SK-N-SH (cell line): Measurements from ENCODE around the gene ABCC11. TPM values are rescaled to one million over a fixed set of nuclear protein-coding genes. Genes with fewer than 3 reads are reported as not detected.

ENCODE experiments used
- CTCF ChIA-PET: fragments of 300-600, 350-600 bp; formaldehyde crosslinking; extraction: SDS; loops from one replicate; lab custom pipeline; 2021; lab: Yijun Ruan, JAX
- POLR2A ChIA-PET: fragments of 350-600 bp; sonication (Branson Sonifier 250); formaldehyde crosslinking; extraction: SDS; loops from one replicate; lab custom pipeline; 2020; ENCODE audit warnings: antibody characterized with exemption, inconsistent platforms; lab: Yijun Ruan, JAX
- DNase-seq: peaks from one replicate; pipeline ENCODE4 v3.0.0; 2012
- H2AFZ ChIP-seq: fragments of 200-600 bp; sonication (generic); 2 replicates; pipeline ENCODE4 v1.8.1; 2016; ENCODE audit warnings: antibody characterized with exemption, mild to moderate bottlenecking, low read depth
- H3F3A ChIP-seq: fragments of 200-600 bp; sonication (generic); replicated peaks from 2 replicates; pipeline ENCODE3; 2016; ENCODE audit warnings: antibody characterized with exemption, mild to moderate bottlenecking; ENCODE audit not compliant: insufficient read depth
- H3K27ac ChIP-seq, 2 experiments: fragments of 200-500 bp in 1 of 2; fragments of 200-600 bp in 1 of 2; sonication (Bioruptor generic) in 1 of 2; sonication (generic), shearing (Covaris generic) in 1 of 2; 2 replicates each; pipeline versions ENCODE4 v1.5.1 to v1.6.1; 2014 to 2016; ENCODE audit warnings: low read depth in 2 of 2, inconsistent platforms in 1 of 2, low read length in 1 of 2, mild to moderate bottlenecking in 1 of 2, mixed read lengths in 1 of 2
- H3K27me3 ChIP-seq: fragments of 200-600 bp; sonication (generic), shearing (Covaris generic); 2 replicates; pipeline ENCODE4 v1.6.1; 2016; ENCODE audit warnings: mixed run types; ENCODE audit not compliant: insufficient read depth
- H3K36me3 ChIP-seq, 2 experiments: fragments of 200-500 bp in 1 of 2; fragments of 200-600 bp in 1 of 2; sonication (Bioruptor generic) in 1 of 2; sonication (generic) in 1 of 2; replicated peaks in 1 of 2; 2 replicates each; pipeline versions ENCODE3 to v1.5.1; 2014 to 2016; ENCODE audit warnings: low read length in 1 of 2, mild to moderate bottlenecking in 1 of 2; ENCODE audit not compliant: insufficient read depth in 2 of 2, control insufficient read depth in 1 of 2
- H3K4me1 ChIP-seq, 2 experiments: fragments of 200-500 bp in 1 of 2; fragments of 200-600 bp in 1 of 2; sonication (Bioruptor generic) in 1 of 2; sonication (generic), shearing (Covaris generic) in 1 of 2; 2 replicates each; pipeline versions ENCODE4 v1.5.1 to v1.6.1; 2014 to 2016; ENCODE audit warnings: low read depth in 1 of 2, low read length in 1 of 2, mixed run types in 1 of 2; ENCODE audit not compliant: insufficient read depth in 2 of 2, control insufficient read depth in 1 of 2
- H3K4me2 ChIP-seq: fragments of 200-600 bp; sonication (generic), shearing (Covaris generic); 2 replicates; pipeline ENCODE4 v1.6.1; 2017; ENCODE audit warnings: mixed run types
- H3K4me3 ChIP-seq, 2 experiments: fragments of 200-500 bp in 1 of 2; fragments of 200-600 bp in 1 of 2; sonication (Bioruptor generic) in 1 of 2; sonication (generic), shearing (Covaris generic) in 1 of 2; 2 replicates each; pipeline versions ENCODE4 v1.5.1 to v1.8.1; 2014 to 2016; ENCODE audit warnings: low read depth in 2 of 2, inconsistent platforms in 1 of 2, low read length in 1 of 2, mild to moderate bottlenecking in 1 of 2, mixed read lengths in 1 of 2, moderate library complexity in 1 of 2
- H3K79me2 ChIP-seq: fragments of 200-600 bp; sonication (generic); 2 replicates; pipeline ENCODE4 v1.8.1; 2017; ENCODE audit warnings: mild to moderate bottlenecking; ENCODE audit not compliant: insufficient read depth
- H3K9ac ChIP-seq: fragments of 200-600 bp; sonication (generic); 2 replicates; pipeline ENCODE4 v1.6.1; 2017; ENCODE audit warnings: mixed run types
- H3K9me2 ChIP-seq: fragments of 200-600 bp; sonication (generic); 2 replicates; pipeline ENCODE4 v1.6.1; 2017; ENCODE audit warnings: mixed run types
- H3K9me3 ChIP-seq: fragments of 200-600 bp; sonication (generic); 2 replicates; pipeline ENCODE4 v1.6.1; 2017; ENCODE audit warnings: mixed run types, mild to moderate bottlenecking, moderate library complexity
- H4K20me1 ChIP-seq: fragments of 200-600 bp; sonication (generic); 2 replicates; pipeline ENCODE4 v1.6.1; 2017; ENCODE audit warnings: mild to moderate bottlenecking, mixed run types; ENCODE audit not compliant: insufficient read depth
- CTCF ChIP-seq: fragments of 200-600 bp; sonication (generic); IDR thresholded peaks from 2 replicates; pipeline ENCODE4 v1.6.1; 2017; ENCODE audit warnings: antibody characterized with exemption, mild to moderate bottlenecking, moderate library complexity
- ELF1 ChIP-seq: IDR thresholded peaks from 2 replicates; pipeline ENCODE4 v1.4.0; 2012
- EP300 ChIP-seq, 2 experiments: IDR thresholded peaks; 2 replicates each; pipeline versions ENCODE4 v1.4.0 to v1.6.1; 2012; ENCODE audit warnings: borderline replicate concordance in 1 of 2, low read depth in 1 of 2, low read length in 1 of 2
- EZH2phosphoT487 ChIP-seq: fragments of 200-600 bp; sonication (generic); IDR thresholded peaks from 2 replicates; pipeline ENCODE4 v1.6.1; 2017; ENCODE audit warnings: low read depth, mixed run types, mild to moderate bottlenecking, antibody characterized with exemption, moderate library complexity, borderline replicate concordance
- FOXM1 ChIP-seq: IDR thresholded peaks from 2 replicates; pipeline ENCODE4 v1.4.0; 2012; ENCODE audit warnings: low read depth, mild to moderate bottlenecking
- GABPA ChIP-seq: IDR thresholded peaks from 2 replicates; pipeline ENCODE4 v1.4.0; 2012; ENCODE audit warnings: low read depth, mild to moderate bottlenecking
- JUND ChIP-seq: IDR thresholded peaks from 2 replicates; pipeline ENCODE4 v1.4.0; 2012
- MEF2A ChIP-seq: IDR thresholded peaks from 2 replicates; pipeline ENCODE4 v1.4.0; 2012; ENCODE audit warnings: low read depth, borderline replicate concordance
- NFIC ChIP-seq: IDR thresholded peaks from 2 replicates; pipeline ENCODE4 v1.4.0; 2012; ENCODE audit warnings: borderline replicate concordance
- NRF1 ChIP-seq: IDR thresholded peaks from 2 replicates; pipeline ENCODE4 v1.6.1; 2012; ENCODE audit warnings: low read depth, mild to moderate bottlenecking, low read length
- PBX3 ChIP-seq: IDR thresholded peaks from 2 replicates; pipeline ENCODE4; 2012
- POLR2AphosphoS5 ChIP-seq: IDR thresholded peaks from 2 replicates; pipeline ENCODE4 v1.6.1; 2012; ENCODE audit warnings: low read depth, low read length
- RXRA ChIP-seq: IDR thresholded peaks from 2 replicates; pipeline ENCODE4 v1.4.0; 2012; ENCODE audit warnings: low read depth, mild to moderate bottlenecking, borderline replicate concordance
- SMC3 ChIP-seq: IDR thresholded peaks from 2 replicates; pipeline ENCODE4 v1.6.1; 2012; ENCODE audit warnings: low read depth, low read length, improper control_type of control experiment
- TCF12 ChIP-seq: IDR thresholded peaks from 2 replicates; pipeline ENCODE4 v1.4.0; 2012
- TEAD4 ChIP-seq: IDR thresholded peaks from 2 replicates; pipeline ENCODE4 v1.4.0; 2012; ENCODE audit warnings: mild to moderate bottlenecking, borderline replicate concordance; ENCODE audit not compliant: insufficient read depth
- USF2 ChIP-seq: fragments of 150-350 bp; IDR thresholded peaks from 2 replicates; pipeline ENCODE4 v1.6.1; 2017; ENCODE audit warnings: antibody characterized with exemption, low read length, low read depth, borderline replicate concordance
- YY1 ChIP-seq: IDR thresholded peaks from 2 replicates; pipeline ENCODE4 v1.4.0; 2012; ENCODE audit warnings: low read depth, mild to moderate bottlenecking
- WGBS: methylation state at CpG from one replicate; pipeline ENCODE4 v1.1.6; 2017; ENCODE audit warnings: low lambda C conversion rate; 5-methylcytosine and 5-hydroxymethylcytosine counted together
- polyA plus RNA-seq, 3 experiments: library from polyadenylated mRNA; depleted of rRNA; stranded (reverse); fragments of >200 nt; gene quantifications; 2 replicates each; pipeline ENCODE4 v1.2.3, GENCODE V29; 2012
- TF ChIP-seq, protein P1 (sequence below): IDR thresholded peaks from 2 replicates; pipeline ENCODE4 v1.4.0; 2012; ENCODE audit warnings: low read depth, borderline replicate concordance

ABCC11 gene
- polyA plus RNA-seq, 1 of the 3 experiments (the other 2 are of a cell fraction): 0.07 TPM

DNA sequence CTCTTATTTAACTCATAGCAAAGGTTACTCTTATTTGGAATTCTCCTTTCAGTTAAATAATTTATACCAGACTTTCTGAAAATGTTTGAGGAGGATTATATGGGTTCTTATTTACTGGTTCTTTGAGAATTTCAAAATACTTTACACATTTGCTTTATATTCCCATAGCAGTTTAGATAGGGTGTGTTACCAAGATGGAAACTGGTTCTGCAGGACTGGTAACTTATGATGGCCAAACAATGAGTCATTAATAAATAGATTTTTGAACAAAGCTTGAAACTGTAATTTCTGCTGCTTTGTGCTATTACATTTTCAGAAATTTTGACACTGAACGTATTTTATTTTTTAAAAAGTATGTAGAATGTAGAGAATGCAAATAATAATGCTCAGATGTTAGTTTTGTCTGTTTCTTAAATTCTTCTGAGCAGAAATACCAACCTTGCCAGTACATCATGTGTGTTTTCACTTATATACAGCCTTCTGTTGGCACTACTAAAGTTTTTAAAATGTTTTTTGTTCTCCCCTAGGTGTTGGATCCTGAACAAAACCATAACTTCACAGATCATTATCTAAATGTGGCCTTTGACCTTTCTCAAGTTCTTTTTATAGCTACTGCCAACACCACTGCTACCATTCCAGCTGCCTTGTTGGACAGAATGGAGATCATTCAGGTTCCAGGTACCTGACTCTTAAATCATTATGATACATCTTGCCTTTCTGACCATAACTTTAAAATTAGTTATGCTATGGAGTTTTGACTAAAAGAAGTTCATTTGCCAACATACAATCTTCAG lies 48.3 kb upstream of the ABCC11 start:
- TF ChIP-seq POLR2AphosphoS5 (no peak), YY1 (no peak), TEAD4 (no peak), MEF2A (no peak), CTCF (no peak), NRF1 (no peak), USF2 (no peak), JUND (no peak), EZH2phosphoT487 (no peak), GABPA (no peak), EP300 (IDR thresholded peaks at IDR 0.05; ENCODE audit: borderline replicate concordance in 1 of 2, low read depth in 1 of 2, low read length in 1 of 2) (no peak), TCF12 (no peak), PBX3 (no peak), ELF1 (no peak), SMC3 (no peak), FOXM1 (no peak), RXRA (no peak), NFIC (no peak)
- TF ChIP-seq, protein P1, sequence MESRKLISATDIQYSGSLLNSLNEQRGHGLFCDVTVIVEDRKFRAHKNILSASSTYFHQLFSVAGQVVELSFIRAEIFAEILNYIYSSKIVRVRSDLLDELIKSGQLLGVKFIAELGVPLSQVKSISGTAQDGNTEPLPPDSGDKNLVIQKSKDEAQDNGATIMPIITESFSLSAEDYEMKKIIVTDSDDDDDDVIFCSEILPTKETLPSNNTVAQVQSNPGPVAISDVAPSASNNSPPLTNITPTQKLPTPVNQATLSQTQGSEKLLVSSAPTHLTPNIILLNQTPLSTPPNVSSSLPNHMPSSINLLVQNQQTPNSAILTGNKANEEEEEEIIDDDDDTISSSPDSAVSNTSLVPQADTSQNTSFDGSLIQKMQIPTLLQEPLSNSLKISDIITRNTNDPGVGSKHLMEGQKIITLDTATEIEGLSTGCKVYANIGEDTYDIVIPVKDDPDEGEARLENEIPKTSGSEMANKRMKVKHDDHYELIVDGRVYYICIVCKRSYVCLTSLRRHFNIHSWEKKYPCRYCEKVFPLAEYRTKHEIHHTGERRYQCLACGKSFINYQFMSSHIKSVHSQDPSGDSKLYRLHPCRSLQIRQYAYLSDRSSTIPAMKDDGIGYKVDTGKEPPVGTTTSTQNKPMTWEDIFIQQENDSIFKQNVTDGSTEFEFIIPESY: no peak
- TF ChIP-seq, all 33 proteins: peak for 0
- H3K9ac ChIP-seq: no peak overlapping the region
- 96% methylated on average over 1 of the region's 1 CpG for WGBS
- DNase-seq: no peak
- H3K9me3 ChIP-seq: no peaks in the 10 kb centered on the region
- no peaks in the 10 kb centered on the region for H3K9me2 ChIP-seq
- H2AFZ ChIP-seq: no peak overlapping the region
- H3K27me3 ChIP-seq: no peaks in the 10 kb centered on the region
- H4K20me1 ChIP-seq: no peaks in the 10 kb centered on the region
- no peak overlapping the region for H3K4me2 ChIP-seq
- no peaks in the 10 kb centered on the region for H3K79me2 ChIP-seq
- no peaks in the 10 kb centered on the region for H3K4me1 ChIP-seq
- H3K27ac ChIP-seq: no peak overlapping the region
- H3K4me3 ChIP-seq: no peak overlapping the region
- ChIA-PET POLR2A (no interaction called here), CTCF (interaction anchor here (0.6 kb wide), 1 partner anchor 1816 kb away, joined by 3 read pairs; no protein-coding TSS in a partner anchor)
- peaks cover 17 to 44% of the 10 kb centered on the region in 2 experiments for H3K36me3 ChIP-seq
- H3F3A ChIP-seq: peaks cover 3% of the 10 kb centered on the region
